PC-9 (cell line): ENCODE data around the gene PRTG. TPM values are rescaled to one million over a fixed set of nuclear protein-coding genes. Genes with fewer than 3 reads are reported as not detected.

Experiments
- BruUV-seq: library from RNA; stranded (reverse); fragments of 400-500 nt; replicated peaks from 2 replicates; lab custom pipeline; 2021; lab: Mats Ljungman, UMichigan
- CTCF ChIA-PET: fragments of 300-600 bp; sonication (Branson Sonifier 250); formaldehyde crosslinking; loops from one replicate; lab custom pipeline; 2022; ENCODE audit warnings: antibody characterized with exemption; lab: Charles Lee
- POLR2A ChIA-PET: fragments of 300-600 bp; sonication (Branson Sonifier 250); formaldehyde crosslinking; loops from one replicate; lab custom pipeline; 2022; ENCODE audit warnings: antibody characterized with exemption; ENCODE audit not compliant: unreplicated experiment; lab: Charles Lee
- DNase-seq, 2 experiments: peaks; one replicate each; pipeline versions ENCODE4 v3.0.0 to v3.0.0-alpha.2; 2015 to 2022; ENCODE audit warnings: mixed read lengths in 1 of 2
- H2AFZ ChIP-seq: fragments of 200-600 bp; sonication (generic); 2 replicates; pipeline ENCODE4 v1.8.1; 2017; ENCODE audit warnings: antibody characterized with exemption
- H3F3A ChIP-seq: fragments of 200-600 bp; sonication (generic); 2 replicates; pipeline ENCODE4 v1.8.1; 2017; ENCODE audit warnings: antibody characterized with exemption, mild to moderate bottlenecking, low read depth; ENCODE audit not compliant: insufficient read depth
- H3K27ac ChIP-seq: fragments of 200-600 bp; sonication (generic); 2 replicates; pipeline ENCODE4 v1.6.1; 2016; ENCODE audit warnings: mixed run types
- H3K27me3 ChIP-seq: fragments of 200-600 bp; sonication (generic); 2 replicates; pipeline ENCODE4 v1.6.1; 2016; ENCODE audit warnings: low read depth, mixed run types; ENCODE audit not compliant: insufficient read depth
- H3K36me3 ChIP-seq: fragments of 200-600 bp; sonication (generic); 2 replicates; pipeline ENCODE4 v1.6.1; 2016; ENCODE audit warnings: low read depth, mixed run types
- H3K4me1 ChIP-seq: fragments of 200-600 bp; sonication (generic); replicated peaks from 2 replicates; pipeline ENCODE4 v1.6.1; 2016; ENCODE audit warnings: mixed run types; ENCODE audit not compliant: insufficient read depth
- H3K4me2 ChIP-seq: fragments of 200-600 bp; sonication (generic); 2 replicates; pipeline ENCODE4 v1.6.1; 2017; ENCODE audit warnings: mixed run types
- H3K4me3 ChIP-seq: fragments of 200-600 bp; sonication (generic); 2 replicates; pipeline ENCODE4 v1.6.1; 2016; ENCODE audit warnings: mixed run types
- H3K79me2 ChIP-seq: fragments of 200-600 bp; sonication (generic); 2 replicates; pipeline ENCODE4 v1.6.1; 2017; ENCODE audit warnings: low read depth, mixed run types
- H3K9me2 ChIP-seq: fragments of 200-600 bp; sonication (generic); 2 replicates; pipeline ENCODE4 v1.8.1; 2017; ENCODE audit warnings: mild to moderate bottlenecking; ENCODE audit not compliant: insufficient read depth
- H3K9me3 ChIP-seq: fragments of 200-600 bp; sonication (generic); 2 replicates; pipeline ENCODE4 v1.8.1; 2016; ENCODE audit warnings: low read depth; ENCODE audit not compliant: insufficient read depth
- H4K20me1 ChIP-seq: fragments of 200-600 bp; sonication (generic); 2 replicates; pipeline ENCODE4 v1.8.1; 2017; ENCODE audit not compliant: insufficient read depth
- CTCF ChIP-seq: fragments of 200-600 bp; sonication (generic); conservative IDR thresholded peaks from 2 replicates; pipeline ENCODE4 v1.6.1; 2017; ENCODE audit warnings: mixed run types, antibody characterized with exemption, mild to moderate bottlenecking, moderate library complexity
- EZH2 ChIP-seq: fragments of 200-600 bp; sonication (generic); IDR thresholded peaks from 2 replicates; pipeline ENCODE4 v1.8.0; 2017; ENCODE audit warnings: antibody characterized with exemption, low read depth
- intact Hi-C: fragments of 100-400 bp; cut with micrococcal nuclease; formaldehyde crosslinking; loops from one replicate; pipeline ENCODE4 v1.10.0; 2022; ENCODE audit not compliant: unreplicated experiment
- total RNA-seq: library from RNA; stranded (reverse); gene quantifications from 2 replicates; pipeline ENCODE4 v1.2.3, GENCODE V29; 2021

The PRTG gene
- total RNA-seq, 1 experiment from 2014 or later: 11.4 TPM

GRCh38 chr15:55676507-55676906 is 66.4 kb downstream of the PRTG start:
- no TSS peak for BruUV-seq
- H3K9me2 ChIP-seq: no peaks in the 10 kb centered on the region
- DNase-seq: no peak
- H3F3A ChIP-seq: no peaks in the 10 kb centered on the region; the same call in 1 of the 2 replicates
- no peak for TF ChIP-seq CTCF
- no peak for TF ChIP-seq EZH2
- CTCF ChIA-PET: no interaction called here
- H3K9me3 ChIP-seq: no peaks in the 10 kb centered on the region
- H3K4me1 ChIP-seq: no peaks in the 10 kb centered on the region
- H3K4me2 ChIP-seq: no peak overlapping the region
- no peaks in the 10 kb centered on the region for H4K20me1 ChIP-seq
- POLR2A ChIA-PET: no interaction called here
- H3K4me3 ChIP-seq: no peak overlapping the region
- no peaks in the 10 kb centered on the region for H3K27me3 ChIP-seq
- no peak overlapping the region for H2AFZ ChIP-seq
- H3K36me3 ChIP-seq: no peaks in the 10 kb centered on the region
- H3K27ac ChIP-seq: no peak overlapping the region
- no peaks in the 10 kb centered on the region for H3K79me2 ChIP-seq
- intact Hi-C loops: no loop called here

GRCh38 chr15:55673287-55673686 is 69.7 kb downstream of the PRTG start:
- Histone ChIP-seq H4K20me1 (no peaks in the 10 kb centered on the region), H3K27me3 (no peaks in the 10 kb centered on the region), H2AFZ (no peak overlapping the region), H3K36me3 (no peaks in the 10 kb centered on the region), H3F3A (no peaks in the 10 kb centered on the region), H3K9me2 (no peaks in the 10 kb centered on the region), H3K79me2 (no peaks in the 10 kb centered on the region), H3K9me3 (no peaks in the 10 kb centered on the region), H3K4me3 (no peak overlapping the region), H3K27ac (no peak overlapping the region), H3K4me2 (no peak overlapping the region), H3K4me1 (no peaks in the 10 kb centered on the region)
- DNase-seq: no peak
- TF ChIP-seq CTCF: no peak
- no peak for TF ChIP-seq EZH2
- ChIA-PET POLR2A (no interaction called here), CTCF (no interaction called here)
- no TSS peak for BruUV-seq
- intact Hi-C loops: no loop called here

- CTCF ChIA-PET: interaction anchor here (0.7 kb wide), 1 partner anchor 310 kb away, joined by 3 read pairs; no protein-coding TSS in a partner anchor
- intact Hi-C loops: no loop called here
- Histone ChIP-seq H3K4me2 (no peak overlapping the region), H2AFZ (no peak overlapping the region), H3K9me2 (no peaks in the 10 kb centered on the region), H3K4me1 (no peaks in the 10 kb centered on the region), H3F3A (no peaks in the 10 kb centered on the region), H3K36me3 (no peaks in the 10 kb centered on the region), H3K79me2 (no peaks in the 10 kb centered on the region), H3K27ac (no peak overlapping the region), H3K27me3 (no peaks in the 10 kb centered on the region), H3K9me3 (no peaks in the 10 kb centered on the region), H4K20me1 (no peaks in the 10 kb centered on the region), H3K4me3 (no peak overlapping the region)
- TF ChIP-seq CTCF: no peak
- no peak for TF ChIP-seq EZH2
- no peak for DNase-seq
- POLR2A ChIA-PET: no interaction called here
- BruUV-seq: no TSS peak
Observed at GRCh38 chr15:55669270-55669669, 73.7 kb downstream of the PRTG start.
